Lower leg skin (tissue), 3 donors: Measurements from ENCODE around the gene SLCO2B1.

Experiments used
- POLR2A ChIP-seq, 2 donors: fragments of 450-650 bp; IDR thresholded peaks; one replicate each; pipeline ENCODE4 v1.6.1; 2016 to 2017; ENCODE audit warnings: antibody characterized with exemption in 2 of 2, mild to moderate bottlenecking in 1 of 2, moderate library complexity in 1 of 2
- TF ChIP-seq, protein P1 (sequence below), 3 donors: fragments of 450-650 bp; IDR thresholded peaks; one replicate each; pipeline ENCODE4 v1.5.1; 2016; ENCODE audit warnings: antibody characterized with exemption in 3 of 3, mild to moderate bottlenecking in 3 of 3, moderate library complexity in 2 of 3

DNA sequence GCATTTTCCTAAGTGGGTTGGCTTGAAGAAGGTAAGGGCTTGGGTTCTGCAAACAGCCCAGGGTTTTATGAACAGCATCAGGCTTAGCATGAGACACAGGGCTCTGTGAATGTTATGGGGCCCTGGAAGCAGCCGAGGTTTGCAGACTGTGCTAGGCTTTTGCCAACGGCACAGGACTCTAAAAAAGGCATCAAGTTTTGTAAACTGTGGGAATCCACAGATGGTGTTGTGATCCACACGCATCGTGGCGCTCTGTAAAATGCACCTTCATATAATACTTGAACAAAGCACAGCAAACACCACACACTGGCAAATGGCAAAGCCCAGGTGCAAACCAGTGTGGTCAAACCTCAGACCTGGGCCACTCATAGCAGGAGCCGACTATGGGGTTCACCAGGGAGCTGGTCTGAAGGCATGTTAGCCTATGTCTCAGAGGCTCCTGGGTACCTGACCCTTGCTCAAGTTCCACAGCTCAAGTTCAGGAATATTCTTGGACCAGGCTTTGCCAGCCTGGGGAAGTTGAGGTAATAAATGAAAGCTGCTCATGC is 2.4 kb upstream of the SLCO2B1 start:
- TF ChIP-seq, protein P1, sequence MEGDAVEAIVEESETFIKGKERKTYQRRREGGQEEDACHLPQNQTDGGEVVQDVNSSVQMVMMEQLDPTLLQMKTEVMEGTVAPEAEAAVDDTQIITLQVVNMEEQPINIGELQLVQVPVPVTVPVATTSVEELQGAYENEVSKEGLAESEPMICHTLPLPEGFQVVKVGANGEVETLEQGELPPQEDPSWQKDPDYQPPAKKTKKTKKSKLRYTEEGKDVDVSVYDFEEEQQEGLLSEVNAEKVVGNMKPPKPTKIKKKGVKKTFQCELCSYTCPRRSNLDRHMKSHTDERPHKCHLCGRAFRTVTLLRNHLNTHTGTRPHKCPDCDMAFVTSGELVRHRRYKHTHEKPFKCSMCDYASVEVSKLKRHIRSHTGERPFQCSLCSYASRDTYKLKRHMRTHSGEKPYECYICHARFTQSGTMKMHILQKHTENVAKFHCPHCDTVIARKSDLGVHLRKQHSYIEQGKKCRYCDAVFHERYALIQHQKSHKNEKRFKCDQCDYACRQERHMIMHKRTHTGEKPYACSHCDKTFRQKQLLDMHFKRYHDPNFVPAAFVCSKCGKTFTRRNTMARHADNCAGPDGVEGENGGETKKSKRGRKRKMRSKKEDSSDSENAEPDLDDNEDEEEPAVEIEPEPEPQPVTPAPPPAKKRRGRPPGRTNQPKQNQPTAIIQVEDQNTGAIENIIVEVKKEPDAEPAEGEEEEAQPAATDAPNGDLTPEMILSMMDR (IDR thresholded peaks at IDR 0.05), result no peak
- TF ChIP-seq POLR2A (IDR thresholded peaks at IDR 0.05), result no peak
